Embryonic facial prominence (tissue), 1 donor: ENCODE measurements around the gene NUSAP1.
A peak's percentile ranks its signal among the peaks of the same experiment; 100 is the strongest.
"Not testable (repeated sequence)": the region's sequence is repeated elsewhere in the genome, so short reads cannot be mapped to it uniquely, and the experiment has no call there.

ENCODE experiments used
- DNase-seq: peaks from one replicate; pipeline ENCODE4 v3.0.0-alpha.2; 2016; ENCODE audit errors: extremely low spot score

Gene NUSAP1

DNA sequence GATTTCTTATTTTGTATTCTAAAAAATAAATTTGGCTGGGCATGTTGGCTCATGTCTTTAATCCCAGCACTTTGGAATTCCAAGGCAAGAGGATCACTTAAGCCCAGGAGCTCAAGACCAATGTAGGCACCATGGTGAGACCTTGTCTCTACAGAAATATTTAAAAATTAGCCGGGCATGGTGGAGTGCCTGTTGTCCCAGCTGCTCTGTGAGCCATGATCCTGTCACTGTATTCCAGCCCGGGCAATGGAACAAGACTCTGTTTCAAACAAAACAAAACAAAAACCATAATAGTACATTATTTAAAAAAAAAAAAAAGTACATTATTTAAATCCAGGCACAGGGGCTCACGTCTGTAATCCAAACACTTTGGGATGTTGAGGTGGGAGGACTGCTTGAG lies 78.8 kb downstream of the NUSAP1 start:
- no peak for DNase-seq

- no peak for DNase-seq
These were observed 83.6 kb downstream of the NUSAP1 start for GRCh38 chr15:41416128-41416741.

DNA sequence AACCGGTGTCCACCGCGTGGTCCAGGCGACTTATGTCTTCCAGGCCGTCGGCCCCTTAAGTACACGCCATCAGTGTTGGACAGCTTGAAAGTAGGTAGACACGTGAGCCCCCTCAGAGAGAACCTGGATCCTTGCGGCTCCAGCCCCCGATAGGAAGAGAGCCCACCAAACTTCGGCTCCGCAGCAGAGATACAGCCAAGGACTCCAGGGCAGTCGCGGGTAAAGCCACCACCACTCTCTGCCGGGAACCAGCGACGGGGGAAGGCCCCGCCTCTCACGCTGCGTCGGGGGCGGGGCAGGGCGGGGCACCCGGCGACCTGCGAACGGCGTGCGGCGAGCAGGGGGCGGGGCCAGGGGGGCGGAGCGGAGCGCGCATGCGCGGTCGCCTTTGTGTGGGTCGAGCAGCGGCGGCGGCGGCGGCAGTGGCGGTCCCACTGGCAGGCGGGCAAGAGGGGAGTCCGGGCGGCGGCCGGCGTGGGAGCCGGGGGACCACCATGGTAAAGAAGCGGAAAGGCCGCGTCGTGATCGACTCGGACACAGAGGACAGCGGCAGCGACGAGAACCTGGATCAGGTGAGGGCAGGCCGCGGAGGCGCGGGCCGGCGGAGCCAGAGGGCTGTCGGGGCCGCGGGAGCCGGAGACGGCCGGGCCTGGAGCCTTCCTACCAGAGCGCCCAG lies 84.2 kb downstream of the NUSAP1 start, which contains the start of gene RTF1:
Gene RTF1, plus strand, starts transcription at position 354 of the 676 bp plus-strand sequence. Its CDS starts 21 bp downstream, at position 375.
- DNase-seq, result peak; percentile 77

GRCh38 chr15:41417418-41418195 lies 84.9 kb downstream of the NUSAP1 start:
- no peak for DNase-seq

DNA sequence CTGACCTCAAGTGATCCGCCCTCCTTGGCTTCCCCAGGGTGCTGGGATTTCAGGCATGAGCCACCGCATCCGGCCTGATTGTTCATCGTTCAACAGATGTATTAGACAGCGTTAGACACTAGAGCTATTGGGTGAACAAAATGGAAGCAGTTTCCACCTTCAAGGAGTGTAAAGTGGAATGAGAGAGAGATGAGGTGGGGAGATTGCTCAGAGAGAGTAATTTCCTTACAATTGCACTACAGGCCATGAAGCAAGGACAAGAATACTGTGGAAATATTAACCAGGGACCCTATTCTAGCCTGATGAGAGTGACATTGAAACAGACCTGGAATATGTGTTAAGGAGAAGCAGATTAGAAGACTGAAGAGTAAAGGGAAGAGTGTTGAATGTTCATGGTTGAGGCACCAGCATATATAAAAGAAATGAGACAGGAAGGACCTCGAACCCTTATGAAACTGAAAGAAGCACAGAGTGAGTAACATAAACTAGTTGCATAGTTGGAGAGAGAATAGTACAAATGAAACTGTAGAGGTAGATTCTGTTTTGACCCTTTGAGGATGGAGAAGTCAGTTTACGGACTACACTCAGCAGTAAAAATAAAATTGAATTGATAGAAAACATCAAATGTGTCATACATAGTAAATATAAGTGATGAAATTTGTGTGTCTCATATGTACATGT lies 91.4 kb downstream of the NUSAP1 start:
- no peak for DNase-seq

DNA sequence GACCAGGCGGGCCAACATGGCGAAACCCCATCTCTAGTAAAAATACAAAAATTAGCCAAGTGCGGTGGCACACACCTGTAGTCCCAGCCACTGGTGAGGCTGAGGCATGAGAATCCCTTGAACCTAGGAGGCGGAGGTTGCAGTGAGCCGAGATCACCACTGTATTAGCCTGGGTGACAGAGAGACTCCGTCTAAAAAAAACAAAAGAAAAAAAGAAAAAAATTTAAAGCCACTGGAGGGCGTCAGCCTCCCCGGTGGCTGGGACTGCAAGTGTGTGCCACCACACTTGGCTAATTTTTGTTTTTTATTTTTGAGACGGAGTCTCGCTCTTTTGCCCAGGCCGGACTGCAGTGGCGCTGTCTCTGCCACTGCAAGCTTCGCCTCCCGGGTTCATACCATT lies 92.1 kb downstream of the NUSAP1 start:
- no peak for DNase-seq

GRCh38 chr15:41425907-41426306 lies 93.2 kb downstream of the NUSAP1 start:
- not testable (repeated sequence) for DNase-seq

DNA sequence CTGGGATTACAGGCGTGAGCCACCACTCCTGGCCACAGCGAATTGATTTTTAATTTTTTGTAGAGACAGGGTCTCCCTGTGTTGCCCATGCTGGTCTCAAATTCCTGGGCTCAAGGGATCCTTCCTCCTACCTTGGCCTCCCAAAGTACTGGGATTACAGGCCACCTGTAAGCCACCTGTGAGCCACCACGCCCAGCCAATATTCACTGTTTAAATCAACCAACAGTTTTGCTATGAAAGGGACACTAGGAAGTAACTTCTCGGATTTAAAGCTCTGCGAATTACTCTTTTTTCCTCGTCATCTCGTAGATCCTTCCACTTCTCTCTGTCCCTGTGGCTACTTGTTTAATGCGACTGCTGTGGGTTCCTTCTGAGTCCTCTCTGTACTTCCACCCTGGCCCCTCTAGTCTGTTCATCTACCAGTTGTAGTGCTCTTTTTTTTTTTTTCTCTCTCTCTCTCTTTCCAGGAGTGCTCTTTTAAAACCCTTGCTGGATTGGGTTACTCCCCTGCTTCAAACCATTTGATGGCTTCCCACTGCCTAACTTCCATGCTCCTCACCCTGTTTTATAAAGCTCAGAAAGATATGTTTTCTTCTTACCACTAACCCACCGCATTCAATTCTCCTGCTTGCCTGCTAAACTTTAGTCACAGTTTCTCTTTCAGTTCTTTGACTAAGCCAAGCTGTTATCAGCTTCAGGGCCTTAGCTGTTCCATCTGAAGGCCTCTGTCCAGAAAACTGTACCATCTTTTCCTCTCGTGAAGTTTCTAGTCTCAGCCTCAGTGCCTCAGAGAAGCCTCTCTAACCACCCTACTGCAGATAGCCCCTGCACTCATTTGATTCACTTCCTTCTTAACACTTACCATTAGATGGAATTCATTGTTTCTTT lies 96.6 kb downstream of the NUSAP1 start:
- no peak for DNase-seq
